ENCODE measurements around the gene CRYL1. TPM values are rescaled to one million over a fixed set of nuclear protein-coding genes. Genes with fewer than 3 reads are reported as not detected.

Gene CRYL1
- total RNA-seq, 6 donors from 2014 or later = 22.2 to 38.9 (median 28.7) TPM

GRCh38 chr13:20402881-20403280 lies 122.8 kb downstream of the CRYL1 start:
- Histone ChIP-seq H3K4me3 (no peak overlapping the region), H3K27me3 (no peaks in the 10 kb centered on the region), H3K9me3 (no peaks in the 10 kb centered on the region), H3K4me1 (no peaks in the 10 kb centered on the region), H3K36me3 (peaks cover 0 to 6% (median 2%) of the 10 kb centered on the region in 4 donors), H3K27ac (no peak overlapping the region)
- TF ChIP-seq EP300 (IDR thresholded peaks at IDR 0.05) (no peak), POLR2A (IDR thresholded peaks at IDR 0.05) (no peak), POLR2AphosphoS5 (IDR thresholded peaks at IDR 0.05) (no peak), CTCF (IDR thresholded peaks at IDR 0.05) (no peak)
- WGBS, 2 donors = 77 to 100% methylated on average over 5 of the region's 5 CpGs
- ATAC-seq (ENCODE audit: low FRiP score in 2 of 2) = no peak
- DNase-seq = peak; percentile 11 to 34

GRCh38 chr13:20401931-20402856 lies 123.5 kb downstream of the CRYL1 start:
- DNase-seq = peak; percentile 18 to 63
- 81 to 82% methylated on average over 18 to 21 of the region's 21 CpGs for WGBS, 2 donors

GRCh38 chr13:20401531-20401930 lies 124.1 kb downstream of the CRYL1 start:
- Histone ChIP-seq H3K36me3 (peaks cover 0 to 6% (median 2%) of the 10 kb centered on the region in 4 donors), H3K27ac (no peak overlapping the region), H3K4me1 (no peaks in the 10 kb centered on the region), H3K27me3 (no peaks in the 10 kb centered on the region), H3K9me3 (no peaks in the 10 kb centered on the region), H3K4me3 (no peak overlapping the region)
- TF ChIP-seq CTCF (IDR thresholded peaks at IDR 0.05) = no peak
- no peak for TF ChIP-seq EP300 (IDR thresholded peaks at IDR 0.05)
- TF ChIP-seq POLR2AphosphoS5 (IDR thresholded peaks at IDR 0.05) = no peak
- no peak for TF ChIP-seq POLR2A (IDR thresholded peaks at IDR 0.05)
- 92 to 95% methylated on average over 5 of the region's 5 CpGs for WGBS, 2 donors
- ATAC-seq (ENCODE audit: low FRiP score in 2 of 2) (peak in 1 of 2 donors; percentile 38), DNase-seq (no peak)

More at GRCh38 chr13:20401931-20402856, 123.5 kb downstream of the CRYL1 start:
- no peaks in the 10 kb centered on the region for H3K27me3 ChIP-seq
- H3K9me3 ChIP-seq = no peaks in the 10 kb centered on the region
- peak in 1 of 2 donors; percentile 24 for ATAC-seq (ENCODE audit: low FRiP score in 2 of 2)
- peaks cover 0 to 6% (median 2%) of the 10 kb centered on the region in 4 donors for H3K36me3 ChIP-seq
- no peaks in the 10 kb centered on the region for H3K4me1 ChIP-seq
- no peak for TF ChIP-seq POLR2AphosphoS5 (IDR thresholded peaks at IDR 0.05)
- TF ChIP-seq EP300 (IDR thresholded peaks at IDR 0.05) = no peak
- no peak for TF ChIP-seq POLR2A (IDR thresholded peaks at IDR 0.05)
- no peak for TF ChIP-seq CTCF (IDR thresholded peaks at IDR 0.05)
- H3K27ac ChIP-seq = no peak overlapping the region
- no peak overlapping the region for H3K4me3 ChIP-seq

- Histone ChIP-seq H3K27me3 (no peaks in the 10 kb centered on the region), H3K36me3 (peaks cover 0 to 6% (median 2%) of the 10 kb centered on the region in 4 donors), H3K4me3 (no peak overlapping the region), H3K9me3 (no peaks in the 10 kb centered on the region), H3K4me1 (no peaks in the 10 kb centered on the region), H3K27ac (no peak overlapping the region)
- TF ChIP-seq CTCF (IDR thresholded peaks at IDR 0.05) = no peak
- DNase-seq (peak in 1 of 2 donors; percentile 19), ATAC-seq (ENCODE audit: low FRiP score in 2 of 2) (no peak)
- 59 to 61% methylated on average over 7 of the region's 7 CpGs for WGBS, 2 donors
Measured at GRCh38 chr13:20400774-20401173, 124.9 kb downstream of the CRYL1 start.
